NCI-H146 treated with DMSO at 0.1 percent for 48 hours (cell line): Measurements from ENCODE around the gene MTARC1.

ENCODE experiments used
- DNase-seq: peaks from one replicate; lab custom pipeline; 2025; ENCODE audit not compliant: unreplicated experiment; lab: John Stamatoyannopoulos, UW

The MTARC1 gene

DNA sequence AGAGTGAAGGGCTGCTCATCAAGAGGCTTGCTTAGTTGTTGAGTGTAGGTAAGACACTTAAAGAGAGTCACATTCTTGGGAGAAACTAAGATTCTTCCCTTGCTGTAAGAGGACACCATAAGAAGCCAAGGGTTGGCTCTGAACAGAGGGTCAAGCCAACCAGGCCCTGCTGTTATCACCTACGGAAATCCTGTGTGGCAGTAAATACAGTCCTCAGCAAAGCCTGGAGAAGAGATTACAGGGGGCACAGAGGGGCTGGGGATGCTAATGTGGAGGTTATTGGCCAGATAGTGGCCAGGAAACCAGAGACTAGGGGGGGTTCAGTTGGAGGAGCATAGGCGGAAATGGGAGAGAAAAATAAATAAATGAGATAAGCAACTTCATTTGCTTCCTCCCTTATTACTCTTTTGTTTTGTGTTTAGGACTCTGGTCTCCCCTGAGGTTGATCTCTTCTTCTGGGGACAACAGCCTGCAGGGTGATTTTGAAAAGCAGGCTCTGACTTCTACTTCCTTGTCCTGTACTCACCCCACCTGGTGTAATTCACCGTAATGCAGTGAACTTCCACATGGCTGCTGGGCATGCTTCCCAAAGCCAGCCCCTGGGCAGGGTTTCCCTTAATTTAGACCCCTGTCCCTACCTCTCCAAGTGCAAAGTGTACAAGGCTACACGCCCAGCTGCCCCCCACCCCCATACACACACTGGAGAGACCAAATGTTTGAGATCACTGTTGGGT, 40.9 kb downstream of the MTARC1 start:
- DNase-seq: no peak

DNA sequence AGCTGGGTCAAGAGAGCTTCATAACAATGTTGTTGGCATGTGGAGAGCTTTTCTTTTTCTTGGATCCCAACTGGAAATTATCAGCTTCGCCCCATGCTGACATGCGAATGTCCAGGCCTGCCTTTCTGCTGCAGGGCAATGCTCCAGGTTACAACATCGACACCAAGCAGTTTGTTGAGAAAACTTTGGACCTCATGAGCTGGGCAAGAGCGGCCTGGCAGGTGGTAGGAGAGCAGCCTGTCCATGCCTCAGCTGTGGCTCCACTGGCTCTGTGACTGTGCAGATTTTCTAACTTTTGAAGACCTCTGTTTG, 41.4 kb downstream of the MTARC1 start:
- no peak for DNase-seq

DNA sequence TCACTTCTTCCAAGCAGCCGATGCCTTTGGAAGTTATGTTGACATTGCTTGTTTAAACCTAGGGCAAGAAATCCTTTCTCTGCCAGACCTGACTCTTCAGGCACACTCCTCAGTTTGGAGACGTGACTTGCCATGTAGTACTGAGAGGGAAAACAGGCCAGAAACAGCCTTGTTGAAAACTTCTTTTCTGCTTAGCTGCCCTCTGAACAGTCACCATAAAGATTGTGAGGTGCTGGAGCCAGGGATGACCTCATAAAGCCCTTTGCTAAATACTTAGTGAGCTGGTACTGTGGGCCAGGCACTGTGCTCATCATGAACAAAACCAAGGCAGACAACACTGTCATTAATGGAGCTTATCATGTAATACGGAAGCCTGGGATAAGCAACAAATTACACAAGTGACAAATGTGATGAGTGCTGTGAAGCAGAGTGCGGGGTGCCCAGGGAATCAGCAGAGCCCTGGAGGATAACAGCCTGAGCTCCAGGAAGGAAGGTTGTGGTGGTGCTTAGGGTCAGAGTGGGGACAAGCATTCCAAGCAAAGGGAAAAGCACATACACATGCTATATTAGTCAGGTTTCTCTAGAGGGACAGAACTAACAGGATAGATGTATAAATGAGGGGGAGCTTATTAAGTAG, 42.4 kb downstream of the MTARC1 start:
- DNase-seq: no peak

DNA sequence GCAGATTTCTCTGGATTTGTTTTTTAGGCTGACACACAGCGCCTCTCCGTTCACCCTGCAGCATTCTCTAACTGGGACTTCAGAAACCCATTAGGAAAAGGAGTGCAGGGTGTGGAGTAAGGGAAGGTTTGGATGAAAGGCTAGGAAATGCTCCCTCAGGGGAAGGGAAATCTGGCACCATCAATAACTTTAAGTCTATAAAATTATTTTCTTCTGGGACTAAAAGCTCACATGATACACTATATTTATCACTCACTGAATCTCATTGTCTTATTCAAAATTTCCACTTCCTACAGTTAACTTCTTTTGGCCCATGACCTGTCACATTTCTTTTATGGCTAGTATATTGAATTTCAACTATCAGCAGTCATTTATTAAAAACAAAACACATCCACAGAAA, 46.7 kb downstream of the MTARC1 start:
- no peak for DNase-seq

DNA sequence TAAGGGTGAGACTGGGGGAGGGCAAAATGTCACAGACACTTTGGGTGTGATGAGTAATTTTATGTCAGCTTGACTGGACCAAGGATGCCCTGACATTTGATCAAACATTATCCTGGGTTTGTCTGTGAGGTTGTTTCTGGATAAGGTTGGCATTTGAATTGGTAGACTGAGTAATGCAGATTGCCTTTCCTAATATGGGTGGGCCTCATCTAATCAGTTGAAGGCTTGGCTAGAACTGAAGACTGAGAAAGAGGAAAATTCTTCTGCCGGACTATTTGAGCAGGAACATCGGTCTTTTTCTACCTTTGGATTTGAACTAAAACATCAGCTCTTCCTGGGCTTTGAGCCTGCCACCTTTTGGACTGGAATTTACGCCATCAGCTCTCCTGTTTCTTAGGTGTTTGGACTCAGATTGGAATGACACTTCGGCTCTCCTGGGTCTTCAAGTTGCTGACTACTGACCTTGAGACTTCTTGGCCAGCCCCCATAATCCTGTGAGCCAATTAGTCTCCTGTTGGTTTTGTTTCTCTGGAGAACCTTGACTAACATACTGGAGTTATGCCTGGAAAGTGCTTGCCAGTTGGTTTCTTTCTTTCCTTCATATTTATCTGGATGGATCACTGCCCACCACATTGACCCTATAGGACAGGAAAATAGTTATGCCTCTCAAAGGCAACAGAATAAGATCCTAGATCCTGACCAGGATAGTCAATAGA, 47.6 kb downstream of the MTARC1 start:
- DNase-seq: no peak
